NCI-H2171 treated with DMSO at 0.1 percent for 48 hours (cell line): ENCODE results near the gene CRB2.

Experiments
- DNase-seq: peaks from one replicate; lab custom pipeline; 2025; lab: John Stamatoyannopoulos, UW

CRB2 gene

DNA sequence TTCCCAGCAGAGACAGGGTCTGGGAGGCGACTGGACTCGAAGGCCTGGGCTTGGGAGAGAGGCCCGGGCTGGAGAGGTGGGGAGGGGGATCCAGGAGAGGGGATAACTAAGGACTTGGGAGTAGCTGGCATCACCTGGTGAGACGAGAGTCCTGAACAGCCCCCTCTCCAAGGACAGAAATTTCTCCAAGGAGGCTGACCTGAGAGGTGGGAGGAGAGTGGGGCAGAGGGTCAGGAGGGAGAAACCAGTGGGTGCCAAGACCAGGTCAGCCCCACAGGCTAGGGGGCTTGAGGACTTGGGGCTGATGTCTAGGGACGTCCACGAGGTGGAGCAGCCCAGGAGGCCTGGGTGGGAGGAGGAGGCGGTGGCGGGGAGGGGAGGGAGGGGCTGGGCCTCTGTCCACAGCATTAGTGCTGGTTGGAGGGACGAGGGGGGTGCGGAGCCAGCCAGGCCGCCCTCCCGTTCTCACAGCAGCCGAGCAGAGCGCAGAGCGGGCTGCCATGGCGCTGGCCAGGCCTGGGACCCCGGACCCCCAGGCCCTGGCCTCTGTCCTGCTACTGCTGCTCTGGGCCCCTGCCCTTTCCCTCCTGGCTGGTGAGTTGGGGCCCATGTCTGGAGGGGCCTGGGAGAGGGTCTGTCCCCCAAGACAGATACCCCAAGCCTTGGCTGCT, at the start of gene CRB2:
Gene CRB2, plus strand, starts transcription at position 437 of the 671 bp plus-strand sequence. Its CDS starts 64 bp downstream, at position 501.
- DNase-seq, result no peak

DNA sequence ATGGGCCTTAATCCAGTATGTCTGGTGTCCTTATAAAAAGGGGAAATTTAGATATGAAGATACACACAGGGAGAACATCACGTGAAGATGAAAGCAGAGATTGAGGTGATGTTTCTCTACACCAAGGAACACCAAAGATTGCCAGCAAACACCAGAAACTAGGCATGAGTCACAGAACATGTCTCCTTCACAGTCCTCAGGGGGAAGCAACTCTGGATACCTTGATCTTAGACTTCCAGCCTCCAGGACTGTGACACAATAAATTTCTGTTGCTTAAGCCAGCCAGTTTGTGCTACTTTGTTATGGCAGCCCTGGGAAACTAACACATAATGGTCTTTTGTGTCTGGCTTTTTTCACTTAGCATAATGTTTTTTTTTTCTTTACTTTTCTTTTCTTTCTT, 46.4 kb upstream of the CRB2 start:
- no peak for DNase-seq

DNA sequence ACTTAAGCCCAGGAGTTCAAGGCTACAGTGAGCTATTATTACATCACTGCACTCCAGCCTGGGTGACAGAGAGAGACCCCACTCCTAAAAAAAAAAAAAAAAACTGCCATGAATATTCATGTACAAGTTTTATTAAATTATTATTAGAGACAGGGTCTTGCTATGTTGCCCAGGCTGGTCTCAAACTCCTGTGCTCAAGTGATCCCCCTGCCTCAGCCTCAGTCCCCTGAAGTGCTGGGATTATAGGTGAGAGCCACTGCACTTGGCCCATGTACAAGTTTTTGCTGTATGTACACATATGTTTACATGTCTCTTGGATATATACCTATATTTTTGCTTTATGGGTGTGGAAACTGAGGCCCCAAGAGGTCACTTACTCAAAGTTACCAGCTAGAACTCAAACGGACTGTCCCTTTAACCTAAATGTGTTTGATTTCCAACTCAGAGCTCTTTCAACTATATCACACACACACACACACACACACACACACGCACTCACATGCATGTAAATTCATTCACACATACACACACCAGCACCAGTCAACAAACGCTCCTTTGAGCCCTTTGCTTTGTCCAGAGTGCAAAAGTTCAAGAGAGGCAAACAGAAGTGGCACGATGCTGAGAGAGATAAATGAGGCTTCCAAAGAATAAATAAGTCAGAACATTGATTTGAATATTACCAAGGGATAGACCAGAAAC, 45.3 kb upstream of the CRB2 start:
- no peak for DNase-seq

DNA sequence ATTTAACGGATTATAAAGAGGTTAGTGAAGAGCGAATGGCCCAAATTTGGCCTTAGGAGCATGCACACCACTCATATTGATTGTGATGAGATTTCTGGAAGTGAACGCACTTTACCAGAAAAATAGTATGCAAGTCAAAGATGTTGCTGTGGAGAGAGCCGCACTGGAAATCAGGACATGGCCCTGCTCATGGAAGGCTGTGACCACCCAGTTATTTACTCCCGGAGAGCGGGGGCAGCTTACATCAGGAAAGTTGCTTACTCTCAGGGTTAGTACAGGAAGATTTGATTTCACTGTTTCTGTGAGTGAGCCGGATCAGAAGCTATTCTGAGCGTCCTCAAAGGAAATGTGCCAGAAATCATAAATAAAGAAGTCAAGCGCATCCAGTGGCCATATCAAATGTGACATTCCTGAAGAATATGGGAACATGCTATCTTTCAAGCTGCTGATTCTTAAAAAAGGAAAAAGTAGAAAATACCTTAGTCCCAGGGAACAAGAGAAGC, 44.7 kb upstream of the CRB2 start:
- DNase-seq, result no peak

DNA sequence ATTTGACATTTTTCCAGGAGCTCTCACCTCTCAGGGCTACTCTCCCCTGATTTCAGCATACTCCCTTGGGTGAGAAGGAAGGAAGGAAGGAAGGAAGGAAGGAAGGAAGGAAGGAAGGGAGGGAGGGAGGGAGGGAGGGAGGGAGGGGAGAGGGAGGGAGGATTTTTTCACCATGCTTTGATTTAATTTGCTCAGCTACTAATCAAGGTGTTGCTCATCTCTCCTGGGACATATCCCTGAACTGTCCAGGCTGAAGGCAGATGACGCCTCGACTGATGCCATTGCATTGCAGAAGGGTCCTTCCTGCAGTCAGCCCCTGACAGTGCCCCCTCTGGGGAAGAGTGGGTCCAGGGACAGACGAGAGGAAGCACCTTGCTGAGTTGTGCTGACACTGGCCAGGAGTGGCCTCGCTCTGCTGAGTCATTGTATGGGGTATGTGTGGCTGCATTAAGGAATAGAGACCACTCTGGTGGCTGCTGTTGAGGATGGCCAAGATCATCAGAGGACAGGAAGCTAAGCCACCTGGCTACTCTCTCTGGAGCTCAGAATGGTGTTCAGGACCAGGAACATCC, 43.6 kb upstream of the CRB2 start:
- DNase-seq, result no peak

DNA sequence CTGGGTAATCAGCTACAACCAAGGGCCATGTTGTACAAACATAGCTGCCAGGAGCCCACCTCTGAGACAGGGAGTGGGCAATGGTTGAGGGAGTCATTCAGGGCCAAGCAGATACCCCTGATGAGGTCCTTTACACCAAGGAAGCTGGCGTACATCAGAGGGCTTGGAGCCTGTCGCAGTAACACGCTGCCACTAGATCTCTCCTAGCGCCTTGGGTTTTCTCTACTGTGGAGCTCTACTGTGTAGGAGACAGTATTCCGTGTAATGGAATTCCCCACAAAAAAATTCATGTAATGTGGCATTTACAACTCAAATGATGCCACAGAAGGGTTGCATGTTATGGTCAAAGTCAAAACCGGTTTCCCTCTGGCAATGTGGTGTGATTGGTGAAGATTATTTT, 41.4 kb upstream of the CRB2 start:
- DNase-seq, result no peak

DNA sequence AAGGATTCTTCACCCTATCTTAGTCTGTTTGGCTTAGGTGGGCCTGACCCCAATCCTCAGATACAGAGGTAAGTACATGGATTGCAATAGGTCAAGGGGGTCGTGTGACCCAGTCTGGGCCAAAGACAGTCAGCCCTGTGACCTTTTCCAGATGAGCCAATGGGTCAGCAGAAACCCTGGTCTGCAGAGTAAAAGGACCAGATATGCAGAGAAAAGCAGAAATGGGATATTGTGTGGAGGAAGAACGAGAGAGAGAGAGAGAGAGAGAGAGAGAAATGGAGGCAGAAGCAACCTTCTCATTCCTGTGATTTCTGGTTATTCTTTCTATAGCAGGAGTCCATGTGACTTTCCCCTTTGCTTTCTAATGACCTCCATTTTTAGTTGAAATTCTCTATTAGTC, 40.4 kb upstream of the CRB2 start:
- DNase-seq, result no peak

DNA sequence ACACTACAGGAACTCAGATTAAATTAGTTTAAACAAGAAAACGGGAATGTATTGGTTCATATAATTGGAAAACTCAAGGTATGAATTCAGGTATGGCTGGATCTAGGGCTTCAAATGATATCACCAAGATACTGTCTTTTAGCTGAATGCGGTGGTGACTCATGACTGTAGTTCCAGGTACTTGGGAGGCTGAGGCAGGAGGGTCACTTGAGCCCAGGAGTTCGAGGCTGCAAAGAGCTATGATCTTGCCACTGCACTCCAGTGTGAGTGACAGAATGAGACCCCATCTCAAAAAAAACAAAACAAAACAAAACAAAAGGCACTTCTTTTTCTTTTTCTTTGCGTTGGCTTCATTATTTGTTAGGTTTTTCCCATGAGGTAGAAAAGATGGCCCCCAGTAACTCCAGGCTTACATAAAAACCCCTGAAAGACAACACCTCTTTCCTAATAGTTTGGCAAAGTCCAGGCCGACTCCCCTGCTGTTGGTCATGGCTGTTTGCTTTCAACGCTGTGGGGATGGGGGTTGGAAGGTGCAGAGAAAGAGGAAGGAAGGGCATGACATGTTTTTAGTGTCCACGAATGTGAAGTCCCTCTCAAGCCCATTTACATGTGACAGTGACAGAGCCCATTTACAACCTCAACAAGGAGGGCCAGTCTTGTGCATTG, 39.8 kb upstream of the CRB2 start:
- no peak for DNase-seq

DNA sequence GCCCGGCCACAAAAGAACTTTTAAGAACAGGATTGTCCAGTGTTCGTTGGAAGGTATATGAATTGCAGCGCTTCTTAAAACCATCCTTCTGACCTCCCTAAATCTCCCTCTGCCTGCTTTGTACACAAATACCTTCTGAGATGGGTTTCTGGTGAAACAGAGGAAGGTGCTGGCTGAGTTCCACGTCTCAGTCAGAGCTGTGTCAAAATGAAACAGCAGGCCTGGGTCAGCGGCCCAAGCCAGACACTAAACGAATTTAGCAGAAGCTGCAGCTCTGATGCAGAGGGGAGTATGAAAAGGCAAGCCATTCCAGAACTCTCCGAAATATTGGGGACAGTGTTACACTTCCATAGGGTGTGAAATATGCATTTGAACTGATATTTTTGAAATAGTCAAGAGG, 37.8 kb upstream of the CRB2 start:
- no peak for DNase-seq

DNA sequence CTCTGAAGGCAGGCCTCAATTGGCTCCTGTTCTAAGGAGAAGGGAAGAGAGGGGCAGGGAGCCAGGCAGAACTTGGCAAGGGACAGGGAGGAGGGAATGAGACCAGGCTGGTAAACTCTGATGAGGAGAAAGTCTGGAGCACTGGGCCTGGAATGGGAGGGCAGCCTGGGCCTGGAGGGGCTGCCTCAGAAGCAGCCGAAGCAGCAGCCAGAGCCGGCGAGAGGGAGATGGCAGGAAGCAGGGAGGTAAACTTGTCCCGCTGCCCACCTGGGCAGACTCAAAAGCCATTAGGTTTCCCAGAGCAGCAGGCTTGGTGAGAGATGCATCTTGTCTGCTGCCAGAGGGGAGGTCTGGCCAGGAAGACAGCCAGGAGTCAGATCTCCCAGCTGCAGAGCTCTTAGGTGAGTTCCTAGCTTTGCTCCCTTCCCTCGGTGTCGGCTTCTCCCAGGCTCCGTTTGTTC, 37.0 kb upstream of the CRB2 start:
- no peak for DNase-seq

DNA sequence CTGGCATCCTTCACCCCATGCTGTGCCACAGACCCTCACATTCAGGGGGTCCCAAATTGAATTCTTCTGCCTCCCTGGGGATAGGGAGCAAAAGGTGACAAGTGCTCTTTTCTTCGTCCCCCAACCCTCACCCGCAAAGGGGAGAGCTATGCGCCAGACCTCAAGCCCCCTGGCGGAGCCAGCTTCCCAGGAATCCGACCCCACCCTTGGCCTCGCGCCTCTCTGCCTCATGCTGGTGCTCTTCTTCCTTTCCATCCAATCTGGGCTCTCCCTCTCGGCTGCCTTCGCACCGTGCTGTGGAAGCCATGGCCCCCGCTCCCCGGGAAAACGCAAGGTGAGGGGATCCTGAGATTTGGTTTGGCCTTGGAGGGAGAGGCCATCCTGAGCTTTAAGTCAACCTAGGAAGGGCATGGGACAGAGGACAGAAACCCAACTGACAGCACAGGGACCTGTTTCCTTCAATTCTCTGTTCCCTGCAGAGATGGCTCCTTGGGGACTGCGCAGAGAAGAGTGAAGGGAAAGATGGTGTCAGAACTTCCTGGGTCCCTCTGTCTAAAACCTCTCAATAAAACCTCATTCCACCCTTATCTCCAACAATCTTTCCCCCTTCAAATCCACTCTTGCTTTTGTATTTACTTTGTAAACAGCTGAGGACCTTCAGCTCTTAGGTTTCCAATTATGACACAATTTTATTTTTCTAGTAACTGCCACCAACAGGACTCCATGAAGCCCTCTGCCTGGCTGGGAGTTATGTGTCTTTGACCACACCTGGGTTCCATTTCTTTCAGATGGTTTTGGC, 36.3 kb upstream of the CRB2 start:
- no peak for DNase-seq

DNA sequence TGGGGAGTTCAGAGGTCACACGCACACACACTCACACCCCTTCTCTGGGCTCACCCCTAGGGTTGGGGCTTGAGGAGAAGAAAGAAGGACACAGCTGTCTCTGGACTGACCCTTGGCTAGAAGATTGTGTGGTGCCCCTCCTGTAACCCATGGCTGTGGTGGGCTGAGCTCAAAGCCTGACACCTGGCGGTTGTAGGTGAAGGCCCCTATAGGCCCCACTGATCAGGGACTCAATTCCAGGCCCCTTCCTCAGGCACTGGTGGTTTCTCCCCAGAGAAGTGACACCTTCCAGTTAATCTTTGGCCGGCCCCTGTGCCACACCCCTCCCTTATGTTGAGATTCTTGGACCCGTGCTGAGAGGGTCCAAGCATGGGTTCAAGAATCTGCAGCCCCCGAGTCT, 35.2 kb upstream of the CRB2 start:
- no peak for DNase-seq

DNA sequence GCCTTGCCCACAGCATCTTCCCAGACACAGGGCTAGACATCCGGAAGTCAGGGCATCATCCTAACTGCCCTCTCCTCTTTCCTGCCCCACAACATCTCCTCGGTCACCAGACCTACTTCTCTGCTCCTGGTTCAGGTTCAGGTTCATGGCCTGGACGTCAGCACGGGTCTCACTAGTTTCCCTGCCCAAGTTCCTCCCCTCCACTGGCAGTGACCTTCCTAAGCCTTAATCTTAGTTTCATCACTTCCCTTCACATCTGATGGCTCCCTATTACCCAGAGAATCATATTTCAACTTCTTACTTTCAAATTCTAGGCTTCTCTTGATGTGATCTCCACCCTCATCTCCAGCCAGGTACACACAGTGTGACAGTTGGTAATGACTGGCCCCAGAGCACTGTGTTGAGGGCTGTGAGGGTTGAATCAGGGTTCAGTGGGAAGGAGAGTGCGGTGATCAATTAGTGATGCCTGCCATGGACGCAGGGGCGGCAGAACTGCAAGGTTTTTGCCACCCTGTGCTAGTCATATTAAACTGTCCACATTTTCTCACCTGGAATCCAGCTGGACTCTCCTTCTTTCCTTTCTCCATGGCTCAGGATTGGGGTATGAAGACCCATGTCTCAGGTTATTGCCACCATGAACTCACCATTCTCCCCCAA, 34.3 kb upstream of the CRB2 start:
- DNase-seq, result no peak

DNA sequence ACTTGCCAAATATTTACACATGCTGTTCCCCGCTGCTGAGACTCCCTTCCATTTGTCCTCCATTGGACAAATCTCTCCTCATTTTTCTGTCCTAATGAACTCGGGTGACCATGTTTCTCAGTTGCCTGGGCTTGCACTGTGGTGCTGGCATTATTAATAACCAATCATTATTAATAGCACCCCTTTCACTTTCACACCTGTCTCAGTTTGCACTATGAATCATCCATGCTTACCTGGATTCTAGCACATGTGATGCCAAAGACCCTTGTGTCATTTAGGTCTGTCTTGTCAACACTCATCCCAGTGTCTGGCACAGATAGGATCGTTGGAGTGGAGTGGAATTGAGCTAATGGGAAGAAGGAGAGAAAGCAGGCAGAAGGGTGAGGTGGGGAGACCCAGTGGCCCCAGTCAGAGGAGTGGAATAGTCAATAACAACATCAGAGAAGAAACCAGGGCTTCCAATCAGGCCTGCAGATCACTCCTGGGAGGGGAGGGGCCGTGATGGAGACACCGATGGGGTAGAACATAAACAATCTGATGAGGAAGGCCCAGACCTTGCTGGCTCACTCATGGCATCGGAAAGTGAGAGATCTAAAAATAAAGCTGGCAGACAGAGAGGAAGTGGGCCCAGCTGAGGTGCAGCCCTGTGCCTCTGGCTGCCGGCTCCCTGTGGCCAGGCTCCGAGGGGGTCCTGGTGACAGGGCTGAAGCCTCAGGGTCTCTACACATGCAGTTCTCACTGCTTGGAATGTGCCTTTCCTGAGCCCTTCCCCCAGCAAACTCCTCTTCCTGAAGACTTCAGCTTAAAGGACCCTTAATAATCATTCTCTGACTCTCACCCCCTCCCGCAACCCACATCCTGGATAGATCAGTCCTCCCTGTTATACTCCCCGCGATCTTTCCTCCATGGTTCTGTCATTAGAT, 33.5 kb upstream of the CRB2 start:
- DNase-seq, result no peak

DNA sequence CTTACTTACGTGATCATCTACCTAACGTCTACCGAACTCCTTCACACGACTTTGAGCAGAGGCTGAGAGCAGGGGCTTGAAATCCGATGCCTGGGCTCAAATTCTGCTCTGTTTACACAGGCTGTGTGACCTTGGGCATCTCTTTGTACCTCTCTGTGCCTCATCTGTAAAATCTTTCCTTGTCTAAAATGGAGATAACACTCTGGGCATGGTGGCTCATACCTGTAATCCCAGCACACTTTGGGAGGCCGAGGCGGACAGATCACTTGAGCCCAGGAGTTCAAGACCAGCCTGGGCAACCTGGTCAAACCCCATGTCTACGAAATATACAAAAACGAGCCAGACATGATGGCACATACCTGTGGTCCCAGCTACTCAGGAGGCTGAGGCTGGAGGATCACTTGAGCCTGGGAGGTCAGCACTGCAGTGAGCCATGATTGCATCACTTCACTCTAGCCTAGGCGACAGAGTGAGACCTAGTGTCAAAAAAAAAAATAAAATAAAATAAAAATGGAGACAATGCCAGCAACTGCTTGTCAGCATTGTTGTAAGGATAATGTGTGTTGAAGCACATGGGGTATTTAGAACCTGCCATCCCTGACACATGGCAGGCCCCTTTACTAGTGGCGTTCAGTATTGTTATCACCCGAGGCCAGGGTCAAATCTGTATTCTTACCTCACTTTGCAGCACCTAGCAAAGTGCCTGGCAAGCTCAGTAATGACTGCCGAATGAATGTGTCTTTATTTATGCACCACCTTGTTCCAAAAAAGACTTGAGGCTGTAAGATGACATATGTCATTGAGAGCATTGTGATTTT, 32.6 kb upstream of the CRB2 start:
- no peak for DNase-seq

DNA sequence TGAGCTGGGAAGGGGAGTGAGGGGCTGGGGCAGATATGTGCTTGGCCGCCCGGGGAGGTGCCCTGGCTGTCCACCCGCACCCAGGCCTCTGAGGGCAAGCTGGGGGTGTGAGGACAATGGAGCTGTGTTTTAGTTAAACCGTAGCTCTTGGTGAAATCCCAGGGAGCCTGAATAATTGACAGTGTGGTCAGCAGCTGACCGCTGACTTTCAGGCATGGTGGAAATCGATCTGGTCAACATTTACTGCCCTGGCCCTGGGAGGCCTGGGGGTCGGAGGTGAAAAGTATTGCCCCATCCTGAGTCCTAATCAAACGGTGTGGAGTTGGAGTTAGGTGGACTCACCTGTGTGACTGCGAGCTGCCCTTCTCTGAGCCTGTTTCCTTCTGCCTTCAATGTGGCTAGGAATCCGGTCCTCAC, 31.2 kb upstream of the CRB2 start:
- DNase-seq, result no peak

DNA sequence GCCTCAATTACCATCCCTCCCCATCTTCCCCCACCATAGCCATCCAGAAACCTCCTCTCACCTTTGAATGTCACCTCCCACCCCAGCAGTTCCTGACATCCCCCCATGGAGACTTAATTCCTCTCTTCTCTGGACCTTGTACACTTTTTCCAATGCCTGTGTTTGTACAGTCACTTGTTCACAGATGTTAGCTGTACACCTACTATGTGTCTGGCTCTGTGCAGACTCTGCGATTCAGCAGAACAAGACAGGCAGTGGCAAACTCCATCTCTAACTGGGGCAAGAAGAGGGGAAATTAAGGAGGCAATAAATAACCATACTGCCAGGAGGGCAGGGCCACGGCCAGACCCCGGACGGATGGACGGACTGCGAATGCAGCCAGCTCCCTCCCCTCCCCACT, 29.8 kb upstream of the CRB2 start:
- no peak for DNase-seq

DNA sequence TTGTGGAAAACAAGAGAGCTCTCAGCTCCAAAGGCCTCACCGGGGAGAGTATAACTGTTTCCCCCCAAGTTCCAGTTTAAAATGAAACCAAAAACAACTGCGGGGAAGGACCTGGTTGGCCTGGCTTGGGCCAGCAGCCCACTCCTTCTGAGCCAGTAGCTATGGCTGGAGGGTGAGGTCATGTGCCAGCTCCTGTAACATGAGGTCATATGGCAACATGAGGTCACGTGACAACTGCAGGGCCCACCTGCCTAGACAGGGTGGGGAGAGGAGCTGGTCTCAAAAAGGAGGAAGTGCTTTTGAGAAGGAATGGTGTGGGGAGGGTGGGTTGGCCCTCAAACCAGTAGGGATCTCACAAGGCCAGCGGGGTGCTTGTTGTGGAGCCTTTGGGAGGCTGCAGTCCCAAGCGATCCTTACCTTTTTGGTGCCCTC, 29.3 kb upstream of the CRB2 start:
- no peak for DNase-seq

DNA sequence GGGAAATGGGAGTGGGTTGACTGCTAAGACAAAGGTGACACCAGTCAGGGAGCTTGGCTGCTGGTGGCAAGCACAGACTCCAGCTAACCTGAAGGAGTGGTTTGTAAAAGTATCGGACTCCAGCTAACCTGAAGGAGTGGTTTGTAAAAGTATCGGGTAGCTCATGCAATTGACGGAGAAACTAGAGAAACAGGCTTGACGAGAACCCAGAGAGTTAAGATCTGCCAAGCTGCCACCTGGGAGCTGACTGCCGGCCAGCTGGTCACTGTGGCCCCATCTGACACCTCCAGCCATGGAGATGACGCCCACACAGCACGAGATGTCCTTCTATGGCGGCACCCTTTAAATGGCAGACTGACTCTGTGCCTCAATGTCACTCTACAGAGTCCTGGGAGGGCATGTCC, 28.3 kb upstream of the CRB2 start:
- no peak for DNase-seq
